K562 (cell line): Measurements from ENCODE around the gene FARP1. TPM values are rescaled to one million over a fixed set of nuclear protein-coding genes. Genes with fewer than 3 reads are reported as not detected.

Experiments used
- ATAC-seq: fragments of 200-7000 bp; cut with Tn5 transposase; 3 replicates; pipeline ENCODE4 v1.9.1; 2020; ENCODE audit warnings: moderate library complexity
- BruUV-seq: library from RNA; stranded (reverse); fragments of 400-500 nt; replicated peaks from 2 replicates; lab custom pipeline; 2021; lab: Mats Ljungman, UMichigan
- CTCF ChIA-PET: fragments of 300-600 bp; formaldehyde crosslinking; extraction: SDS; loops from one replicate; lab custom pipeline; 2021; ENCODE audit warnings: low intra/inter-chr PET ratio; lab: Yijun Ruan, JAX
- POLR2A ChIA-PET: fragments of 300-600, 350-650 bp; sonication (Branson Sonifier 250); formaldehyde crosslinking; extraction: SDS; loops from one replicate; lab custom pipeline; 2021; ENCODE audit warnings: antibody characterized with exemption, inconsistent platforms; lab: Yijun Ruan, JAX
- DNase-seq, 4 experiments: peaks; one replicate each; pipeline versions ENCODE4 v3.0.0 to v3.0.0-alpha.2; 2011 to 2018; ENCODE audit warnings: low spot score in 3 of 4, mixed read lengths in 3 of 4; ENCODE audit errors: extremely low read depth in 1 of 4
- FAIRE-seq: peaks from 2 replicates; lab custom pipeline; 2011; peaks lifted over from hg19 to GRCh38; lab: Jason Lieb, UNC
- H2AFZ ChIP-seq: 2 replicates; pipeline ENCODE4 v1.6.0; 2011; ENCODE audit warnings: low read depth, low read length, control low read depth, inconsistent platforms
- H3K27ac ChIP-seq: fragments of 200-600 bp; 3 replicates; pipeline ENCODE4 v1.8.0; 2011; ENCODE audit warnings: low read depth, mild to moderate bottlenecking, control low read depth, inconsistent platforms, low read length, moderate library complexity, mixed read lengths; ENCODE audit errors: extremely low read depth
- H3K27me3 ChIP-seq, 2 experiments: fragments of 300-600 bp in 1 of 2; 2 replicates in 1 of 2; 3 replicates in 1 of 2; pipeline versions ENCODE4 v1.6.0 to v1.8.0; 2011; ENCODE audit warnings: inconsistent platforms in 2 of 2, low read length in 2 of 2, mild to moderate bottlenecking in 1 of 2, mixed read lengths in 1 of 2, moderate library complexity in 1 of 2; ENCODE audit not compliant: control insufficient read depth in 2 of 2, insufficient read depth in 2 of 2
- H3K36me3 ChIP-seq: fragments of 300-600 bp; 3 replicates; pipeline ENCODE4 v1.8.0; 2011; ENCODE audit warnings: mild to moderate bottlenecking, low read length, inconsistent platforms; ENCODE audit not compliant: control insufficient read depth, insufficient read depth
- H3K4me1 ChIP-seq, 2 experiments: fragments of 200-600 bp in 1 of 2; replicated peaks in 1 of 2; 2 replicates in 1 of 2; 3 replicates in 1 of 2; pipeline versions ENCODE4 v1.5.1 to v1.8.0; 2011; ENCODE audit warnings: inconsistent platforms in 2 of 2, low read length in 2 of 2, mild to moderate bottlenecking in 1 of 2, mixed read lengths in 1 of 2, moderate library complexity in 1 of 2; ENCODE audit not compliant: control insufficient read depth in 2 of 2, insufficient read depth in 2 of 2
- H3K4me2 ChIP-seq: 2 replicates; pipeline ENCODE4 v1.6.1; 2011; ENCODE audit warnings: low read length, control low read depth, inconsistent platforms, mixed read lengths; ENCODE audit not compliant: insufficient read depth
- H3K4me3 ChIP-seq: fragments of 200-600 bp; sonication (generic), shearing (Covaris generic); 2 replicates; pipeline ENCODE4 v1.5.1; 2016; ENCODE audit warnings: control low read depth, inconsistent platforms
- H3K79me2 ChIP-seq: fragments of 200-600 bp; 3 replicates; pipeline ENCODE4 v1.8.0; 2011; ENCODE audit warnings: low read length, inconsistent platforms; ENCODE audit not compliant: control insufficient read depth, insufficient read depth
- H3K9ac ChIP-seq, 2 experiments: 2 replicates each; pipeline versions ENCODE4 v1.6.0 to v1.6.1; 2011; ENCODE audit warnings: low read depth in 2 of 2, low read length in 2 of 2, control low read depth in 1 of 2, inconsistent platforms in 1 of 2, mild to moderate bottlenecking in 1 of 2, mixed read lengths in 1 of 2; ENCODE audit not compliant: insufficient read depth in 1 of 2
- H3K9me1 ChIP-seq: one replicate; pipeline ENCODE4 v1.6.0; 2011; ENCODE audit warnings: inconsistent platforms, mild to moderate bottlenecking, low read length, moderate library complexity; ENCODE audit not compliant: control insufficient read depth, insufficient read depth
- H3K9me3 ChIP-seq: replicated peaks from 2 replicates; pipeline ENCODE4 v1.5.1; 2011; ENCODE audit warnings: low read depth, low read length, inconsistent platforms; ENCODE audit not compliant: control insufficient read depth, insufficient read depth
- H4K20me1 ChIP-seq: replicated peaks from 2 replicates; pipeline ENCODE4 v1.6.1; 2011; ENCODE audit warnings: low read length, inconsistent platforms, mixed read lengths; ENCODE audit not compliant: control insufficient read depth, insufficient read depth
- NCOA1 ChIP-seq: fragments of 450-650 bp; IDR thresholded peaks from 2 replicates; pipeline ENCODE4 v1.6.1; 2016; ENCODE audit warnings: low read depth
- NFE2L1 ChIP-seq: fragments of 450-650 bp; IDR thresholded peaks from 2 replicates; pipeline ENCODE4 v1.6.1; 2016; ENCODE audit warnings: missing genetic modification characterization, low read depth, mild to moderate bottlenecking, missing compliant biosample characterization, moderate library complexity, borderline replicate concordance
- RBM17 ChIP-seq: fragments of 200-400 bp; formaldehyde crosslinking; IDR thresholded peaks from 2 replicates; pipeline ENCODE4 v1.6.1; 2017; ENCODE audit warnings: low read depth, mild to moderate bottlenecking, low read length, borderline replicate concordance
- ZFP30 ChIP-seq: fragments of 250-450 bp; sonication (Bioruptor Pico); IDR thresholded peaks from 2 replicates; pipeline ENCODE4 v1.8.0; 2022; ENCODE audit warnings: moderate library complexity, mild to moderate bottlenecking, inconsistent platforms, borderline replicate concordance
- ZNF316 ChIP-seq: fragments of 450-650 bp; IDR thresholded peaks from 2 replicates; pipeline ENCODE4 v1.6.1; 2016
- ZZZ3 ChIP-seq: fragments of 450-650 bp; IDR thresholded peaks from 2 replicates; pipeline ENCODE4 v1.6.1; 2016; ENCODE audit warnings: antibody characterized with exemption, mild to moderate bottlenecking, moderate library complexity
- WGBS: fragments of 100-300 bp; shearing (Covaris generic); methylation state at CpG from one replicate; pipeline ENCODE4 v1.1.6; 2016; ENCODE audit warnings: low coverage, mixed read lengths; ENCODE audit not compliant: insufficient coverage; ENCODE audit errors: missing lambda C conversion rate; 5-methylcytosine and 5-hydroxymethylcytosine counted together
- in situ Hi-C: fragments of 300-500 bp; cut with MboI; formaldehyde crosslinking; loops from 4 replicates; pipeline ENCODE4 v1.15.0; 2018; ENCODE audit warnings: inconsistent platforms, mixed read lengths
- intact Hi-C: fragments of 100-400 bp; cut with micrococcal nuclease; formaldehyde crosslinking; loops from 2 replicates; pipeline ENCODE4 v1.14.2; 2022
- polyA plus RNA-seq, 8 experiments: library from polyadenylated mRNA; depleted of rRNA in 4 of 8; stranded (reverse) in 5 of 8; unstranded in 3 of 8; fragments of >200 nt; fragmentation: Nextera tagmentation in 2 of 8; fragmentation: Illumina TruSeq in 1 of 8; extraction: Ambion mirVana in 2 of 8; extraction: Trizol in 1 of 8; gene quantifications; 2 replicates each; pipeline versions ENCODE4 v1.2.1 to v1.2.3, GENCODE V29; 2011 to 2014; ENCODE audit warnings: inconsistent platforms in 1 of 8, missing spikeins in 1 of 8
- total RNA-seq, 7 experiments: library from RNA; depleted of rRNA in 6 of 7; stranded (reverse); fragments of >200 nt in 6 of 7; fragmentation: Illumina TruSeq in 2 of 7; extraction: Trizol in 2 of 7; gene quantifications; 2 replicates each; pipeline versions ENCODE4 v1.2.1 to v1.2.3, GENCODE V29; 2011 to 2021; ENCODE audit warnings: low replicate concordance in 1 of 7
- TF ChIP-seq, protein P1 (sequence below): sonication (generic); formaldehyde crosslinking; IDR thresholded peaks from 2 replicates; pipeline ENCODE4 v1.8.1; 2022; ENCODE audit warnings: missing genetic modification reagents

The FARP1 gene
- total and polyA plus RNA-seq, 9 of the 15 experiments (the other 6 are each of a cell fraction or from before 2014, with no cell fraction given): 0.03 to 0.29 (median 0.05) TPM; not detected in 3

DNA sequence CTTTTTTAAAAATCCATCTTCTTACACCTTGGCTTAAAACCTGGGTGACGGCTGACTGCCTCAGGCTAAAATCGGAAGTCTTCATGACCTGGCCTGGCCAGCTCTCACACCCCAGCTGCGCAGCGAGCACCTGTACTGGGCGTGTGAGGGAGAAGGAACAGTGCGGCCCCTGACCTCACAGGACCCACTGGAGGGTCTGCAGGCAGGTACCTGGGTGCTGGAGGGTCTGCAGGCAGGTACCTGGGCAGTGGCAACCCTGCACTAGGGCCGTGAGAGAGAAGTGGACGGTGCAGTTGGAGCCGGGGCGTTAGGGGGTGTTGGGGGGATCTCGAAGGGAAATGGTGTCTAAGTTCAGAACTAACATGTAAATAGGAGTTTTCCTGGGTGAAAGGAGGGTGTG lies 289.7 kb downstream of the FARP1 start:
- no peak for ATAC-seq
- in situ Hi-C loops: no loop called here
- Histone ChIP-seq H3K4me2 (no peak overlapping the region), H4K20me1 (no peaks in the 10 kb centered on the region), H3K27ac (no peak overlapping the region), H3K4me1 (peaks cover 0 to 4% of the 10 kb centered on the region in 2 experiments; a peak in 2 of 5 replicates), H3K36me3 (no peaks in the 10 kb centered on the region), H3K79me2 (no peaks in the 10 kb centered on the region), H3K4me3 (no peak overlapping the region), H3K9ac (no peak overlapping the region), H3K9me1 (no peaks in the 10 kb centered on the region), H3K9me3 (no peaks in the 10 kb centered on the region), H3K27me3 (peaks cover 22 to 70% of the 10 kb centered on the region in 2 experiments; a peak in 4 of 5 replicates), H2AFZ (no peak overlapping the region)
- POLR2A ChIA-PET: no interaction called here
- FAIRE-seq: no peak
- TF ChIP-seq ZNF316: no peak
- 3% methylated on average over 8 of the region's 11 CpGs for WGBS
- CTCF ChIA-PET: no interaction called here
- no peak for DNase-seq
- no TSS peak for BruUV-seq
- intact Hi-C loops: no loop called here

DNA sequence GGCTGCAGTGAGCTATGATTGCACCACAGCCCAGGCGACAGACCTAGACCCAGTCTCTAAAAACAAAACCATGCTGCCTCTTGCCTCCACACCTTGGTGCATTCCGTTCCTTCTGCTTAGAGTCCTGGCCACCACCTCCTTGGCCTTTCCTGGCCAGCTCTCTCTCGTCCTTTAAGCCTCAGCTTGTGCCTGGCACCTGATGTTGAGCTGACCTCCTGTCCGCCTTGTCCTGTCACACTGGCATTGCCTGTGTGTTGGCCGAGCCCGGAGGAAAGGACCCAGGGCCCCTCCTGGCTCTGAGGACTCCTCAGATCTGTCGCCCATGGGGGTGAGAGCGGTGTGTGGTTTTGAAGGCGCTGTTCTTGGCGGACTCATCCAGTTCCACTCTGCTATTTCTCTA lies 290.8 kb downstream of the FARP1 start:
- in situ Hi-C loops: no loop called here
- H3K4me3 ChIP-seq: no peak overlapping the region
- ATAC-seq (no peak), FAIRE-seq (no peak), DNase-seq (no peak)
- peaks cover 22 to 71% of the 10 kb centered on the region in 2 experiments; a peak in 4 of 5 replicates for H3K27me3 ChIP-seq
- H4K20me1 ChIP-seq: no peaks in the 10 kb centered on the region
- intact Hi-C loops: no loop called here
- H3K4me2 ChIP-seq: no peak overlapping the region
- WGBS: 16% methylated on average over 9 of the region's 10 CpGs
- peak overlapping the region in 1 of 2 experiments; percentile 45; a peak in 1 of 4 replicates for H3K9ac ChIP-seq
- BruUV-seq: no TSS peak
- ChIA-PET POLR2A (no interaction called here), CTCF (no interaction called here)
- H3K4me1 ChIP-seq: peaks cover 0 to 4% of the 10 kb centered on the region in 2 experiments; a peak in 2 of 5 replicates
- H3K9me1 ChIP-seq: no peaks in the 10 kb centered on the region
- H3K79me2 ChIP-seq: no peaks in the 10 kb centered on the region
- H3K9me3 ChIP-seq: no peaks in the 10 kb centered on the region
- H3K27ac ChIP-seq: no peak overlapping the region
- no peak for TF ChIP-seq ZZZ3
- no peak for TF ChIP-seq NFE2L1
- TF ChIP-seq ZFP30 (CRISPR knock-in tag): no peak
- TF ChIP-seq, protein P1, sequence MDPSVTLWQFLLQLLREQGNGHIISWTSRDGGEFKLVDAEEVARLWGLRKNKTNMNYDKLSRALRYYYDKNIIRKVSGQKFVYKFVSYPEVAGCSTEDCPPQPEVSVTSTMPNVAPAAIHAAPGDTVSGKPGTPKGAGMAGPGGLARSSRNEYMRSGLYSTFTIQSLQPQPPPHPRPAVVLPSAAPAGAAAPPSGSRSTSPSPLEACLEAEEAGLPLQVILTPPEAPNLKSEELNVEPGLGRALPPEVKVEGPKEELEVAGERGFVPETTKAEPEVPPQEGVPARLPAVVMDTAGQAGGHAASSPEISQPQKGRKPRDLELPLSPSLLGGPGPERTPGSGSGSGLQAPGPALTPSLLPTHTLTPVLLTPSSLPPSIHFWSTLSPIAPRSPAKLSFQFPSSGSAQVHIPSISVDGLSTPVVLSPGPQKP (CRISPR knock-in tag): no peak
- no peak for TF ChIP-seq RBM17
- TF ChIP-seq NCOA1: no peak
- H2AFZ ChIP-seq: no peak overlapping the region
- no peaks in the 10 kb centered on the region for H3K36me3 ChIP-seq
